ENCODE data around the gene ZNF22.

ZNF22 gene

GRCh38 chr10:45035673-45036072, 35.0 kb downstream of the ZNF22 start:
- DNase-seq, result peak; percentile 4

GRCh38 chr10:45040921-45041542, 40.3 kb downstream of the ZNF22 start:
- no peak for DNase-seq

- no peak for DNase-seq
Observed at GRCh38 chr10:45044290-45044689, 43.6 kb downstream of the ZNF22 start.

- DNase-seq, result no peak
Observed at GRCh38 chr10:45050551-45051235, 50.0 kb downstream of the ZNF22 start.

GRCh38 chr10:45052700-45053099, 52.0 kb downstream of the ZNF22 start:
- DNase-seq, result no peak

GRCh38 chr10:45053569-45054100, 52.9 kb downstream of the ZNF22 start:
- DNase-seq, result no peak
